ENCODE results near the gene PPP6R3. TPM values are rescaled to one million over a fixed set of nuclear protein-coding genes. Genes with fewer than 3 reads are reported as not detected.

PPP6R3 gene
- total RNA-seq, 1 experiment from 2014 or later, result 138 TPM

GRCh38 chr11:68497761-68498160 lies 37.2 kb downstream of the PPP6R3 start:
- Histone ChIP-seq H3T11ph (ENCODE audit: low read length) (no peak overlapping the region), H3K4me1 (ENCODE audit: insufficient read depth, low read length) (peaks cover 7% of the 10 kb centered on the region; the same call in 1 of the 2 replicates)

More at GRCh38 chr11:68497761-68498160, 37.2 kb downstream of the PPP6R3 start:
- no peak overlapping the region for H2BK15ac ChIP-seq (ENCODE audit: low read depth, low read length)
- no peak overlapping the region for H3K9ac ChIP-seq (ENCODE audit: extremely low read depth, insufficient read length, low read length)
- WGBS (ENCODE audit: extremely low coverage, insufficient read length, low lambda C conversion rate), result no CpG with 5 or more reads among the region's 2 CpGs
- peaks cover 68% of the 10 kb centered on the region for H3K79me2 ChIP-seq (ENCODE audit: insufficient read depth, low read length)
- DNase-seq, result no peak
- H2AFZ ChIP-seq (ENCODE audit: low read length), result no peak overlapping the region
- H3K4ac ChIP-seq (ENCODE audit: low read depth, low read length), result no peak overlapping the region
- no peak overlapping the region for H2BK120ac ChIP-seq (ENCODE audit: low read depth, low read length, poor library complexity, severe bottlenecking)
- no peak overlapping the region for H3K4me2 ChIP-seq (ENCODE audit: insufficient read depth, insufficient read length, low read length)
- Mint-ChIP-seq H3K4me1 (peaks cover 31 to 37% of the 10 kb centered on the region in 2 experiments), H3K4me3 (no peak overlapping the region), H3K27me3 (ENCODE audit: low read depth) (no peaks in the 10 kb centered on the region), H3K9me3 (no peaks in the 10 kb centered on the region; a peak in 2 of 5 replicates), H3K36me3 (ENCODE audit: insufficient read depth in 1 of 3, low read depth in 3 of 3) (peaks cover 0 to 4% (median 0%) of the 10 kb centered on the region in 3 experiments; a peak in 1 of 7 replicates), H3K27ac (peak overlapping the region in 1 of 3 experiments; percentile 55; a peak in 1 of 7 replicates)
- no peak overlapping the region for H3K56ac ChIP-seq (ENCODE audit: insufficient read length, low read depth, low read length)
- H3K27ac ChIP-seq (ENCODE audit: insufficient read length, low read depth, low read length), result no peak overlapping the region
- no peak overlapping the region for H2AK5ac ChIP-seq (ENCODE audit: insufficient read length, low read length)
- peaks cover 3% of the 10 kb centered on the region for H3K79me1 ChIP-seq (ENCODE audit: insufficient read depth, low read depth, low read length, poor library complexity, severe bottlenecking)
- no peak overlapping the region for H2BK12ac ChIP-seq (ENCODE audit: insufficient read length, low read depth, low read length)
- no peaks in the 10 kb centered on the region for H3K23me2 ChIP-seq (ENCODE audit: insufficient read length, low read depth, low read length, poor library complexity, severe bottlenecking)
- H4K20me1 ChIP-seq (ENCODE audit: control insufficient read depth, insufficient read depth, insufficient read length), result no peaks in the 10 kb centered on the region
- no peaks in the 10 kb centered on the region for H3K9me3 ChIP-seq (ENCODE audit: control insufficient read depth, low read depth, low read length)
- no peak overlapping the region for H3K18ac ChIP-seq (ENCODE audit: insufficient read length, low read depth, low read length)
- no peak overlapping the region for H2BK5ac ChIP-seq (ENCODE audit: insufficient read length, low read length)
- H4K5ac ChIP-seq (ENCODE audit: insufficient read length, low read depth, low read length), result no peak overlapping the region
- no peak overlapping the region for H4K8ac ChIP-seq (replicated peaks; ENCODE audit: insufficient read length, low read depth, low read length)
- no peak overlapping the region for H3K14ac ChIP-seq (ENCODE audit: insufficient read depth, low read length)
- no peak overlapping the region for H4K91ac ChIP-seq (ENCODE audit: insufficient read length, low read depth, low read length)
- H3K27me3 ChIP-seq (ENCODE audit: insufficient read depth, low read length), result no peaks in the 10 kb centered on the region
- TF ChIP-seq CTCF (conservative IDR thresholded peaks at IDR 0.05), result no peak
- H2BK20ac ChIP-seq (ENCODE audit: low read depth, low read length, poor library complexity, severe bottlenecking), result no peak overlapping the region
- H3K23ac ChIP-seq (ENCODE audit: insufficient read length, low read depth, low read length), result no peak overlapping the region

All from H9 (cell line).